Measurements from ENCODE around the gene FBL. TPM values are rescaled to one million over a fixed set of nuclear protein-coding genes. Genes with fewer than 3 reads are reported as not detected.
"Not testable (repeated sequence)": the region's sequence is repeated elsewhere in the genome, so short reads cannot be mapped to it uniquely, and the experiment has no call there.

The FBL gene
- total RNA-seq, 1 donor from 2014 or later: 119 TPM

GRCh38 chr19:39818626-39819097 is 27.5 kb downstream of the FBL start:
- peaks cover 5% of the 10 kb centered on the region for H3K27me3 Mint-ChIP-seq (ENCODE audit: unreplicated experiment)
- peak overlapping the region; percentile 17 for H3K4me3 Mint-ChIP-seq (ENCODE audit: unreplicated experiment)
- H3K36me3 Mint-ChIP-seq (ENCODE audit: unreplicated experiment): peaks cover 4% of the 10 kb centered on the region
- H3K27ac Mint-ChIP-seq (ENCODE audit: unreplicated experiment): no peak overlapping the region
- TF ChIP-seq, protein P1, sequence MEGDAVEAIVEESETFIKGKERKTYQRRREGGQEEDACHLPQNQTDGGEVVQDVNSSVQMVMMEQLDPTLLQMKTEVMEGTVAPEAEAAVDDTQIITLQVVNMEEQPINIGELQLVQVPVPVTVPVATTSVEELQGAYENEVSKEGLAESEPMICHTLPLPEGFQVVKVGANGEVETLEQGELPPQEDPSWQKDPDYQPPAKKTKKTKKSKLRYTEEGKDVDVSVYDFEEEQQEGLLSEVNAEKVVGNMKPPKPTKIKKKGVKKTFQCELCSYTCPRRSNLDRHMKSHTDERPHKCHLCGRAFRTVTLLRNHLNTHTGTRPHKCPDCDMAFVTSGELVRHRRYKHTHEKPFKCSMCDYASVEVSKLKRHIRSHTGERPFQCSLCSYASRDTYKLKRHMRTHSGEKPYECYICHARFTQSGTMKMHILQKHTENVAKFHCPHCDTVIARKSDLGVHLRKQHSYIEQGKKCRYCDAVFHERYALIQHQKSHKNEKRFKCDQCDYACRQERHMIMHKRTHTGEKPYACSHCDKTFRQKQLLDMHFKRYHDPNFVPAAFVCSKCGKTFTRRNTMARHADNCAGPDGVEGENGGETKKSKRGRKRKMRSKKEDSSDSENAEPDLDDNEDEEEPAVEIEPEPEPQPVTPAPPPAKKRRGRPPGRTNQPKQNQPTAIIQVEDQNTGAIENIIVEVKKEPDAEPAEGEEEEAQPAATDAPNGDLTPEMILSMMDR (IDR thresholded peaks at IDR 0.05; ENCODE audit: partially characterized antibody, unreplicated experiment): no peak
- no peaks in the 10 kb centered on the region for H3K9me3 Mint-ChIP-seq (ENCODE audit: unreplicated experiment)
- peaks cover 7% of the 10 kb centered on the region for H3K4me1 Mint-ChIP-seq (ENCODE audit: low read depth, unreplicated experiment)
- DNase-seq: no peak

- peaks cover 7% of the 10 kb centered on the region for H3K4me1 Mint-ChIP-seq (ENCODE audit: low read depth, unreplicated experiment)
- peaks cover 5% of the 10 kb centered on the region for H3K27me3 Mint-ChIP-seq (ENCODE audit: unreplicated experiment)
- H3K9me3 Mint-ChIP-seq (ENCODE audit: unreplicated experiment): no peaks in the 10 kb centered on the region
- H3K27ac Mint-ChIP-seq (ENCODE audit: unreplicated experiment): no peak overlapping the region
- peak overlapping the region; percentile 55 for H3K4me3 Mint-ChIP-seq (ENCODE audit: unreplicated experiment)
- DNase-seq: no peak
- peaks cover 4% of the 10 kb centered on the region for H3K36me3 Mint-ChIP-seq (ENCODE audit: unreplicated experiment)
- TF ChIP-seq, protein P1 (IDR thresholded peaks at IDR 0.05; ENCODE audit: partially characterized antibody, unreplicated experiment): no peak
Observed at GRCh38 chr19:39817888-39818561, 28.2 kb downstream of the FBL start.

- TF ChIP-seq, protein P1 (IDR thresholded peaks at IDR 0.05; ENCODE audit: partially characterized antibody, unreplicated experiment): no peak
- H3K27me3 Mint-ChIP-seq (ENCODE audit: unreplicated experiment): peaks cover 5% of the 10 kb centered on the region
- H3K27ac Mint-ChIP-seq (ENCODE audit: unreplicated experiment): no peak overlapping the region
Observed at GRCh38 chr19:39816287-39817048, 29.7 kb downstream of the FBL start.

GRCh38 chr19:39814595-39814994 is 31.6 kb downstream of the FBL start:
- TF ChIP-seq, protein P1 (IDR thresholded peaks at IDR 0.05; ENCODE audit: partially characterized antibody, unreplicated experiment): no peak
- DNase-seq: no peak
- H3K27ac Mint-ChIP-seq (ENCODE audit: unreplicated experiment): no peak overlapping the region
- no peak overlapping the region for H3K4me3 Mint-ChIP-seq (ENCODE audit: unreplicated experiment)
- H3K36me3 Mint-ChIP-seq (ENCODE audit: unreplicated experiment): peaks cover 4% of the 10 kb centered on the region
- H3K4me1 Mint-ChIP-seq (ENCODE audit: low read depth, unreplicated experiment): peaks cover 7% of the 10 kb centered on the region
- H3K27me3 Mint-ChIP-seq (ENCODE audit: unreplicated experiment): peaks cover 5% of the 10 kb centered on the region
- H3K9me3 Mint-ChIP-seq (ENCODE audit: unreplicated experiment): no peaks in the 10 kb centered on the region

More at GRCh38 chr19:39816287-39817048, 29.7 kb downstream of the FBL start:
- no peak for DNase-seq
- Mint-ChIP-seq H3K9me3 (ENCODE audit: unreplicated experiment) (no peaks in the 10 kb centered on the region), H3K36me3 (ENCODE audit: unreplicated experiment) (peaks cover 4% of the 10 kb centered on the region), H3K4me3 (ENCODE audit: unreplicated experiment) (no peak overlapping the region), H3K4me1 (ENCODE audit: low read depth, unreplicated experiment) (peaks cover 7% of the 10 kb centered on the region)

GRCh38 chr19:39814111-39814510 is 32.1 kb downstream of the FBL start:
- not testable (repeated sequence) for H3K27me3 Mint-ChIP-seq (ENCODE audit: unreplicated experiment); H3K9me3 Mint-ChIP-seq (ENCODE audit: unreplicated experiment); H3K4me3 Mint-ChIP-seq (ENCODE audit: unreplicated experiment); H3K36me3 Mint-ChIP-seq (ENCODE audit: unreplicated experiment); H3K4me1 Mint-ChIP-seq (ENCODE audit: low read depth, unreplicated experiment); DNase-seq; H3K27ac Mint-ChIP-seq (ENCODE audit: unreplicated experiment)

All from glutamatergic neuron (in vitro differentiated cells).